Measurements from ENCODE around the gene MEPCE. TPM values are rescaled to one million over a fixed set of nuclear protein-coding genes. Genes with fewer than 3 reads are reported as not detected.

Gene MEPCE
- total RNA-seq, 4 donors from 2014 or later: 27.9 to 34.2 (median 30.8) TPM

DNA sequence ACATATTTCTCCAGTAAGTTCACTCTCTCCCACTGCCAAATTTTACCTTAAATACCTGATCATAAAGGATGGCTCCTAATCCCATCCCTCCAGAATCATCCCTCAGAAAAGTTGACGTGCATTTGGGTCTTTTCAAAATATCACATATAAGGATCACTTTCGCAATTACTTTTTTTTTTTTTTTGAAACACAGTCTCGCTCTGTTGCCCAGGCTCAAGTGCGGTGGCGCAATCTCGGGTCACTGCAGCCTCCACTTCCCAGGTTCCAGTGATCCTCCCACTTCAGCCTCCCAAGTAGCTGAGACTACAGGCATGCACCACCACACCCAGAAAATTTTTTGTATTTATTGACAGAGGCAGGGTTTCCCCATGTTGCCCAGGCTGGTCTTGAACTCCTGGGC lies 18.5 kb upstream of the MEPCE start:
- Histone ChIP-seq H3K9me3 (no peaks in the 10 kb centered on the region), H3K4me1 (no peaks in the 10 kb centered on the region), H3K4me3 (no peak overlapping the region), H3K27me3 (no peaks in the 10 kb centered on the region), H3K36me3 (peaks cover 0 to 10% of the 10 kb centered on the region in 2 donors), H3K27ac (no peak overlapping the region)
- no peak for TF ChIP-seq POLR2AphosphoS5 (IDR thresholded peaks at IDR 0.05)
- ATAC-seq: no peak
- 90 to 99% methylated on average over 2 to 6 of the region's 6 CpGs for WGBS, 2 donors (ENCODE audit: low coverage in 1 of 2)

DNA sequence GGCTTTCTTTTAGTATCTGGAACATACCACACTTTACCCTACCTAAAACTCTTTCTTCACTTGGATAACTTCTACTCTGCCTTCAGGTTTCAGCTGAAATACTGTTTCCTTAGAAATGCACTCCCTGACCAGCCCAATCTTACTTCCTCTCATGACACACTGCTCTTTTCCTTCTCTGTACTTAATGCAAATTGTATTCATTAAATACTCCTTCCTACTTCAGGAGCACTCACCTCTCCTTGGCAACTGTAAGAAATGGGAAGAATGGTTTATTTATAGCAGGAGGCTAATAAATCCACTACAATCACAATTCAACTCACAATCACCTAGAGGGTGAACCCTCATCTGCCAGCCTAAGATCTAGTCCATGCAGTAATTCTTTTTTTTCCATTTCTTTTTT lies 16.3 kb upstream of the MEPCE start:
- TF ChIP-seq, protein P1, sequence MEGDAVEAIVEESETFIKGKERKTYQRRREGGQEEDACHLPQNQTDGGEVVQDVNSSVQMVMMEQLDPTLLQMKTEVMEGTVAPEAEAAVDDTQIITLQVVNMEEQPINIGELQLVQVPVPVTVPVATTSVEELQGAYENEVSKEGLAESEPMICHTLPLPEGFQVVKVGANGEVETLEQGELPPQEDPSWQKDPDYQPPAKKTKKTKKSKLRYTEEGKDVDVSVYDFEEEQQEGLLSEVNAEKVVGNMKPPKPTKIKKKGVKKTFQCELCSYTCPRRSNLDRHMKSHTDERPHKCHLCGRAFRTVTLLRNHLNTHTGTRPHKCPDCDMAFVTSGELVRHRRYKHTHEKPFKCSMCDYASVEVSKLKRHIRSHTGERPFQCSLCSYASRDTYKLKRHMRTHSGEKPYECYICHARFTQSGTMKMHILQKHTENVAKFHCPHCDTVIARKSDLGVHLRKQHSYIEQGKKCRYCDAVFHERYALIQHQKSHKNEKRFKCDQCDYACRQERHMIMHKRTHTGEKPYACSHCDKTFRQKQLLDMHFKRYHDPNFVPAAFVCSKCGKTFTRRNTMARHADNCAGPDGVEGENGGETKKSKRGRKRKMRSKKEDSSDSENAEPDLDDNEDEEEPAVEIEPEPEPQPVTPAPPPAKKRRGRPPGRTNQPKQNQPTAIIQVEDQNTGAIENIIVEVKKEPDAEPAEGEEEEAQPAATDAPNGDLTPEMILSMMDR (IDR thresholded peaks at IDR 0.05): no peak
- TF ChIP-seq EP300 (IDR thresholded peaks at IDR 0.05) (no peak), POLR2A (IDR thresholded peaks at IDR 0.05) (no peak), POLR2AphosphoS5 (IDR thresholded peaks at IDR 0.05) (no peak)
- no peak for ATAC-seq
- H3K4me1 ChIP-seq: no peaks in the 10 kb centered on the region

DNA sequence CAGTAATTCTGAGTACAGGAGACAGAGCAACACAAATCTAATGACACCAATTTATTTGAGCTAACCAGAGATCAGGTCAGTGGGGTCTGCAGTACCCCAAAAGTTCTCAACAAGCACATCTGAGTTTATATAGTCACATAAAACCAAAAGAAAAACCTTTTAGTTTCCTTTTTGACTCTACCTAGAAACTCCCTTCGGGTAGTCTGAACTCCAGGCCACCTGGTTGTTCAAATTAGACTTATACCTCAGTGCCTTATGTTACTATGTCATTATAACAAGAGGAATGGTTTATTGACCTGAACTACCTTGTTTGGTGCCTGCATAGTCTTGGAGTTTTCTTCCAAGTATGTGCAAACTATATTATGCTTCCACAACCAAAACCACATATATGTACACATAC lies 15.7 kb upstream of the MEPCE start:
- Histone ChIP-seq H3K4me1 (no peaks in the 10 kb centered on the region), H3K27me3 (no peaks in the 10 kb centered on the region), H3K36me3 (peaks cover 0 to 13% of the 10 kb centered on the region in 2 donors), H3K4me3 (no peak overlapping the region), H3K9me3 (no peaks in the 10 kb centered on the region), H3K27ac (no peak overlapping the region)
- TF ChIP-seq, protein P1 (IDR thresholded peaks at IDR 0.05): no peak
- TF ChIP-seq EP300 (IDR thresholded peaks at IDR 0.05) (no peak), POLR2AphosphoS5 (IDR thresholded peaks at IDR 0.05) (no peak), POLR2A (IDR thresholded peaks at IDR 0.05) (no peak)
- ATAC-seq: no peak
- WGBS, 2 donors (ENCODE audit: low coverage in 1 of 2): 70 to 100% methylated on average over 1 of the region's 1 CpG

More for the DNA sequence above, 16.3 kb upstream of the MEPCE start:
- H3K27ac ChIP-seq: no peak overlapping the region
- H3K9me3 ChIP-seq: no peaks in the 10 kb centered on the region
- H3K36me3 ChIP-seq: peaks cover 0 to 14% of the 10 kb centered on the region in 2 donors
- H3K4me3 ChIP-seq: no peak overlapping the region
- no peaks in the 10 kb centered on the region for H3K27me3 ChIP-seq

DNA sequence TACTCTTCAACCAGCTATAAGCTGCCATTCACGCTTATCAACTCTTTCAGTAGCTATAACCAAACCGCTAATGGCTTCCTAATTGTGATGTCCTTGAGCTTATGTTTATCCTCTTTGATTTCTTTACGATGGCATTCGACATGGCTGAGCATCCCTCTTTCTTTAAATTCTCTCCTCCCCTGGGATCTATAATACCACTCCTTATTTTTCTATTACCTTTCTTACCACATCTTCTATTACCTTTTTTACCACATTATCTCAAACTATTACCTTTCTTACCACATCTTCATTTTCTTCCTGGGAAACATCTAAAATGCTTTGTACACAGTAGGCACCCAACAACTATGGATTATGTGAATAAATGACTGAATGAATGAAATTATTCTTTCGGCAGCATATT lies 14.2 kb upstream of the MEPCE start:
- Histone ChIP-seq H3K9me3 (no peaks in the 10 kb centered on the region), H3K36me3 (peaks cover 0 to 13% of the 10 kb centered on the region in 2 donors), H3K4me1 (no peaks in the 10 kb centered on the region), H3K27me3 (no peaks in the 10 kb centered on the region), H3K27ac (no peak overlapping the region), H3K4me3 (no peak overlapping the region)
- no peak for TF ChIP-seq POLR2AphosphoS5 (IDR thresholded peaks at IDR 0.05)
- TF ChIP-seq EP300 (IDR thresholded peaks at IDR 0.05): no peak
- TF ChIP-seq, protein P1 (IDR thresholded peaks at IDR 0.05): no peak
- no peak for TF ChIP-seq POLR2A (IDR thresholded peaks at IDR 0.05)
- 86% methylated on average over 4 to 5 of the region's 5 CpGs for WGBS, 2 donors (ENCODE audit: low coverage in 1 of 2)
- no peak for ATAC-seq

DNA sequence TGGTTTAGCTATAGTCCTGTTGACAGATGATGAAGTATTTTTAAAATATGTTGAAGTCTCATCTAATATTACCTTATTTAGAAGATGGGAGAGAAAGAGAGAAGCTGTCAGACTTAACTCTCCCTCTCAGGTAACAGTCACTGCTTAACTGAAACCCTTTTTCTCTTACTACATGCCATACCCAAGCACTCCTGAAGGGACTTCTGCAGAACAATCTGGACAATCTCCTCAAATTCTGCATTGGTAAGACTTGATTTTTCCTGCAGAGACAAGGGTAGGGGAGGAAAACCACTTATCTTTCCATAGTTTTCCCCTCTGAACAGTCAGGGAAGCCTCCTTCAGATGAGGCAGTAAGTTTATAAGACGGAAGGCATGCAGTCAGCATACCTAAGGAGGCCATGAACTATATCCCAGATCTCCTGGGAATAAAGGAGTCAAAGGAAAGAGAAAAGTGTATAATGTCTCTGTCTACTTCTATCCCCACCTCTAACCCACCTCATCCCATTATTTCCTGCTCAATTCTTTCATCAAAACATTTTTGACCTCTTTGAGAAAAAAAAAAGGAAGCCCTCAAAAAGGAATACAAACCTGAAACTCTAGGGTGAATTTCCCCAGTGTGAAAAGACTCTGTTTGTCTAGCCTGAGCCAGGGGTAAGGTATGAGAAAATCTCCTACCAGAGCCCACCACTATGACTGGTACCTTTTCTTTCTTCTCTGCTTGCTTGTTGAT lies 10.5 kb upstream of the MEPCE start:
- no peak for ATAC-seq
- Histone ChIP-seq H3K27me3 (no peaks in the 10 kb centered on the region), H3K4me1 (no peaks in the 10 kb centered on the region), H3K4me3 (no peak overlapping the region), H3K9me3 (no peaks in the 10 kb centered on the region), H3K36me3 (peaks cover 0 to 25% of the 10 kb centered on the region in 2 donors), H3K27ac (no peak overlapping the region)
- no peak for TF ChIP-seq EP300 (IDR thresholded peaks at IDR 0.05)
- TF ChIP-seq POLR2AphosphoS5 (IDR thresholded peaks at IDR 0.05): no peak
- TF ChIP-seq, protein P1 (IDR thresholded peaks at IDR 0.05): no peak
- TF ChIP-seq POLR2A (IDR thresholded peaks at IDR 0.05): no peak
- WGBS, 2 donors (ENCODE audit: low coverage in 1 of 2): no CpG with 5 or more reads among the region's 1 CpG

Data from gastroesophageal sphincter (tissue), 4 donors.